ENCODE results near the gene EFCAB12.
"Not testable (repeated sequence)": the region's sequence is repeated elsewhere in the genome, so short reads cannot be mapped to it uniquely, and the experiment has no call there.

Gene EFCAB12

GRCh38 chr3:129379582-129380358 lies 48.7 kb downstream of the EFCAB12 start:
- H3K27ac ChIP-seq, result peak overlapping the region in 1 of 21 experiments; percentile 5

GRCh38 chr3:129378949-129379348 lies 49.5 kb downstream of the EFCAB12 start:
- Histone ChIP-seq H3K27ac (peak overlapping the region in 1 of 21 experiments; percentile 5), H3K4me3 (no peak overlapping the region)

More at GRCh38 chr3:129379582-129380358, 48.7 kb downstream of the EFCAB12 start:
- H3K4me3 ChIP-seq, result no peak overlapping the region

- Histone ChIP-seq H3K4me3 (no peak overlapping the region), H3K27ac (no peak overlapping the region)
Measured at GRCh38 chr3:129377615-129378014, 50.8 kb downstream of the EFCAB12 start.

- Histone ChIP-seq H3K27ac (no peak overlapping the region), H3K4me3 (no peak overlapping the region)
Measured at GRCh38 chr3:129375099-129375498, 53.3 kb downstream of the EFCAB12 start.

GRCh38 chr3:129371041-129371826 lies 57.2 kb downstream of the EFCAB12 start:
- Histone ChIP-seq H3K27ac (no peak overlapping the region), H3K4me3 (no peak overlapping the region)

GRCh38 chr3:129370248-129370964 lies 58.0 kb downstream of the EFCAB12 start:
- no peak overlapping the region for H3K4me3 ChIP-seq
- H3K27ac ChIP-seq, result no peak overlapping the region

- Histone ChIP-seq H3K4me3 (no peak overlapping the region), H3K27ac (no peak overlapping the region)
Measured at GRCh38 chr3:129369711-129370110, 58.7 kb downstream of the EFCAB12 start.

GRCh38 chr3:129367821-129368220 lies 60.6 kb downstream of the EFCAB12 start:
- no peak overlapping the region for H3K27ac ChIP-seq

GRCh38 chr3:129366312-129366831 lies 62.1 kb downstream of the EFCAB12 start:
- Histone ChIP-seq H3K27ac (no peak overlapping the region), H3K4me3 (no peak overlapping the region)

More at GRCh38 chr3:129367821-129368220, 60.6 kb downstream of the EFCAB12 start:
- H3K4me3 ChIP-seq, result no peak overlapping the region

- Histone ChIP-seq H3K27ac (no peak overlapping the region), H3K4me3 (no peak overlapping the region)
Measured at GRCh38 chr3:129365296-129366136, 62.9 kb downstream of the EFCAB12 start.

GRCh38 chr3:129364811-129365210 lies 63.6 kb downstream of the EFCAB12 start:
- not testable (repeated sequence) for H3K4me3 ChIP-seq

GRCh38 chr3:129363356-129363755 lies 65.1 kb downstream of the EFCAB12 start:
- H3K27ac ChIP-seq, H3K4me3 ChIP-seq: not testable (repeated sequence)

More at GRCh38 chr3:129364811-129365210, 63.6 kb downstream of the EFCAB12 start:
- H3K27ac ChIP-seq, result not testable (repeated sequence)

GRCh38 chr3:129360705-129361460 lies 67.6 kb downstream of the EFCAB12 start:
- no peak overlapping the region for H3K27ac ChIP-seq
- no peak overlapping the region for H3K4me3 ChIP-seq

- no peak overlapping the region for H3K4me3 ChIP-seq
- no peak overlapping the region for H3K27ac ChIP-seq
Measured at GRCh38 chr3:129360171-129360611, 68.2 kb downstream of the EFCAB12 start.

- Histone ChIP-seq H3K27ac (no peak overlapping the region), H3K4me3 (no peak overlapping the region)
Measured at GRCh38 chr3:129358772-129359371, 69.6 kb downstream of the EFCAB12 start.

- no peak overlapping the region for H3K27ac ChIP-seq
- H3K4me3 ChIP-seq, result no peak overlapping the region
Measured at GRCh38 chr3:129358177-129358771, 70.2 kb downstream of the EFCAB12 start.

GRCh38 chr3:129357616-129358015 lies 70.8 kb downstream of the EFCAB12 start:
- Histone ChIP-seq H3K4me3 (no peak overlapping the region), H3K27ac (no peak overlapping the region)
